Stimulated activated CD4-positive, alpha-beta T cell treated with anti-CD3 and anti-CD28 coated beads, TNF-alpha, amount 100 ng/mL, for 24 hours (primary cell): ENCODE measurements around the gene EXT2.

ENCODE experiments used
- DNase-seq, 3 experiments: peaks; one replicate each; pipeline ENCODE4 v3.0.0-alpha.2; 2020; ENCODE audit warnings: low read depth in 3 of 3

The EXT2 gene

DNA sequence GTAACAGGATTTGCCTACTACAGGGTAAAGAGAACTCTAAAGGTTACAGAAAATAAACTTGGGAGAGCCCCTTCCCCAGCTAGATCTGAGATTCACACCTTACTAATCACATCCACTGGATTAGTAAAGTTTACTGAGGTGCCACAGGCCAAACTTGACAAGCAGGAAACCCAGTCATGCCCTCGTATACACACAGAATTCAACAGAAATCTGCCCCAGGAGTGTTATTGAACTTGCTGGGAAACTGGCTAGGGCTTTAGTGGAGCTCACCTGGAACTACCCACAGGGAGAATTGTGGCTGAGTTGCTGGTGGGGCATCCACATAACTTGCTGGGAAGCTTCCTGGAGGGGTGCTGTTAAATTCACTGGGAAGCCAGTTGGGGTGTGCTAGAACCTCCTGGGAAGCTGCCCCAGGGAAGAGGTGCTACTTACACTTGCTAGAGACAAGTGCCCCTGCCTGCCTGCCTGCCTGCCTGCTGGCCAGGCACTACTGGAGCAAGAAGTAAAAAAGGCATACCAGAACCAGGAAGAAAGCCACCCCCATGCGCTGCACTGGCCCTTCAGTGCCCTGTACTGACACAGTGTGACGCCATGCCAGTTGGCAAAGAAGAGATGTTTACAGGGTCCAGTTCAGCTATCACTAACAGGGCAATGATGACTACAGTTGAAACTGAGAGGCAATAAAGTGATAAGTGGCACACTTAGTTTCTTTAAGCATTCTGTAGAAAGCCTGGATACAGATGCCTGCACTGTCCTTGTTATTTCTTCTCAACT is 108.0 kb downstream of the EXT2 start:
- DNase-seq = no peak

DNA sequence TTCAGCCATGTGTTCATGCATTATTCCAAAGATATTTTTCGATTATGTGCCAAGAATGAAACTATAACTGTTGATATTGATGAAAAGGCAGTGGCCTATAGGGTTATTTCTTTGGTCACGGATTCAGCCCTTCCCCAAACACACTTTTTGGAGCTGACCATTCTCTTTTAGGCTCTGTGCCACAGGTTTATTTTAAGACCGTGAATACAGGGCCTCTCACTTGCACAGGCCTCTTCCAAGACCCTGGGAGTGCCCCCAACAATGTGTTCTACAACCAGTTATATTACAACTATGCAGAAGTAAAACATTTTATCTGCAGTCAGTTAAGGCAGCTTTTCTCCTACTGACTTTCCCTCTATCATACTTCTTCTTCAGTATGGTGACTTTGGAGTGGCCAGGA is 109.9 kb downstream of the EXT2 start:
- DNase-seq = no peak

DNA sequence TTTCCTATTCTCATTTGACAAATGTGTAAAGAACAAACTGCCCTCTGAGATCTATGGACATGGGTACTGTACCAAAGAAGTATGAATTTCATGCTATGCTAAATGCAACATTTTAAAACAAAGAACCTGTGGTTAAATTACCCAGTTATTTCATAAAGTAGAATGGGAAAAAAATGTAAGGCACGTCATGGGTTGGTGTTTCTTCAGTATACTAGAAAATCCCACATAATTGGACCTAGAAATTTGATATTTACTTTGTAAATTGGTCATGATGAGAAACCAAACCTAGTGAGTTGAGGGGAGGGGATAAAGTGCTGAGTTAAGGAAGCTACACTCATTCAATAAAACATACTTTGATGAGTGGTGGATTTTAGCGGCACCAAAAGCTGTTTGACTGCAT is 110.4 kb downstream of the EXT2 start:
- no peak for DNase-seq

DNA sequence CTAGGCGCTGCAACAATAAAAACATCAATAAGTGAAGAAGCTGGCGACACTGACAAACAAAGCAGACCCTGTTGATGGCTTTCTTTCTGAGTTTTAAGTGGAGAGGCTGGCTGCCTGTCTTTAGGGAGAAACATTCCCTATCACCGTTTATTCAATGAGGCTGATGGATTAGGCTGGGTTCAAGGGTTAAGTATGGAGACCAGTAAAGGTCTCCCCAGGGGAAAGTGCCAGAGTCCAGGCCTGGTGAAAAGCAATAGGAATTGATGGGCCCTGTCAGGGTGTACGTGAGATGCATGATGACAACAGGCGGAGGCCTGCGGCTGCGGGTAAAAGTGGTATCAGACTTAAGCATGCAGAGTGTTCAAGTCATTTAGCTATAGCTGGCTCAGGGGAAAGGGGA is 111.8 kb downstream of the EXT2 start:
- no peak for DNase-seq

DNA sequence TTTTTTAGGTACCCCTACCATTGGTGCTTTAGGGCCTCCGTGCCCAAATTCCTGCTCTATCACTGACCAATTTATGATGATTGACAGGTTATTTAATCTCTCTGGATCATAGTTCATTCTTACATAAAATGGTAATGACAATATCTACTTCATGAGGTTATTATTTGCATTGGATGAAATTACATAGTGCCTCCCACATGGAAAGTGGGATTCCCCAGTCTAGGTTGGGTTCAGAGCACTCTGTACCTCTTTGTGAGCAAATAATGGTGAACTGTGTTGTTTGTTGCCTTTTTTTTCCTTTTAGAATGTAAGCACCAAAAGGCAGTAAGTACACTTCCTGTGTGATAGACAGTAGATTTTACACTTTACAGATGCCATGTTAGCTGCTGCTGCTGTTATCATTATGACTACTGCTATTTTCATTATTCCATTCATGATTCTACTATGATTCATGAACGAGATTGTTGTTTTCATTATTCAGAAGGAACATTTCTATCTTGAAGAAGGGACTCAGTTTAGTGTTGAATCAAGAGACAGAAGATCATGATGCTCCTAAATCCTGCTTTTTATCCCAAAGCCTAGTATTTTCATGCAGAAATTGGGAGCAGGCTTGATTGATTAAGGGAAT is 113.6 kb downstream of the EXT2 start:
- DNase-seq = no peak

DNA sequence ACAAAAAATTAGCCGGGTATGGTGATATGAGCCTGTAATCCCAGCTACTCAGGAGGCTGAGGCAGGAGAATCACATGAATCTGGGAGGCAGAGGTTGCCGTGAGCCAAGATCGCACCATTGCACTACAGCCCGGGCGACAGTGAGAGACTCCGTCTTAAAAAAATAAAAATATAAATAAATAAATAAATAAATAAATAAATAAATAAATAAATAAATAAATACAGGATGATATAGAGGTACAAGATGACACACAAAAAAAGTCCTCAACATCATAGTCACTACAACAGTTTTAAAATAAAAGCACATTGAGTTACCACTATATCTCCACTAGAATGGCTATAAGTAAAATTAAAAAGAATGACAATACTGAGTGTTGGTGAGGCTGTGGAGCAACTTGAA is 116.7 kb downstream of the EXT2 start:
- DNase-seq = no peak

DNA sequence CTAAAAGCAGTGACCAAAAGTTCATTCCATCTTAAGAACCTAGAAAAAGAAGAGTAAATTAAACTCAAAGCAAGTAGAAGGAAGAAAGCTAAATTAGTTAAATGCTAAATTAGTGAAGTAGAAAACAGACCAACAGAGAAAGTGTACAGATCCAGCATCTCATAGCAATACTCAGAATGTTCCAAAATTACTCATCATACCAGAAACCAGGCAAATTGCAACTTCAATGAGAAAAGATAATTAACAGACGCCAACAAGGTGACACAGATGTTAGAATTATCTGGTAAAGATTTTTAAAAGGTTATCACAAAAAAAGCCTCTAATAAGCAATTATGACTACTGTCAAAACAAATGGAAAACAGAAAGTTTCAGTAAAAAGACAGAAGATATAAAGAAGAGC is 117.7 kb downstream of the EXT2 start:
- no peak for DNase-seq

DNA sequence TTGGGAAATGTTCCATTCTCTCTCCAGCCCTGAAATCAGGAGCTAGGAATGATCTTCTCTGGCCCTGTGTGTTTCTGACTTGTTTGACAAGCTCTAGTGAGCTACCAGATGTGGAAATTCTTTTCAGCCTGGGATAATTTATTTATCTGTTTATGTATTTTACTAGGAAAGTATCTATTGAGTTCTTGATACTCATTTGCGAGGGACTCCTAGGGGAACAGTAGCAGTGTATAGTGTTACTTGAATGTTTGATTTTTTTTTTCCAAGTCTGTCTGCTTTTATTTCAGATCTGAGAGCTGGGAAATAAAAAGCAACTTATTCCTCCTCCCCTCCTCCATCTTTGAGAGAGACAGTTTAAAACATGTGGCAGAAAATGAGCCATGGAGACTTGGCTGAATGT is 122.0 kb downstream of the EXT2 start:
- DNase-seq = no peak

DNA sequence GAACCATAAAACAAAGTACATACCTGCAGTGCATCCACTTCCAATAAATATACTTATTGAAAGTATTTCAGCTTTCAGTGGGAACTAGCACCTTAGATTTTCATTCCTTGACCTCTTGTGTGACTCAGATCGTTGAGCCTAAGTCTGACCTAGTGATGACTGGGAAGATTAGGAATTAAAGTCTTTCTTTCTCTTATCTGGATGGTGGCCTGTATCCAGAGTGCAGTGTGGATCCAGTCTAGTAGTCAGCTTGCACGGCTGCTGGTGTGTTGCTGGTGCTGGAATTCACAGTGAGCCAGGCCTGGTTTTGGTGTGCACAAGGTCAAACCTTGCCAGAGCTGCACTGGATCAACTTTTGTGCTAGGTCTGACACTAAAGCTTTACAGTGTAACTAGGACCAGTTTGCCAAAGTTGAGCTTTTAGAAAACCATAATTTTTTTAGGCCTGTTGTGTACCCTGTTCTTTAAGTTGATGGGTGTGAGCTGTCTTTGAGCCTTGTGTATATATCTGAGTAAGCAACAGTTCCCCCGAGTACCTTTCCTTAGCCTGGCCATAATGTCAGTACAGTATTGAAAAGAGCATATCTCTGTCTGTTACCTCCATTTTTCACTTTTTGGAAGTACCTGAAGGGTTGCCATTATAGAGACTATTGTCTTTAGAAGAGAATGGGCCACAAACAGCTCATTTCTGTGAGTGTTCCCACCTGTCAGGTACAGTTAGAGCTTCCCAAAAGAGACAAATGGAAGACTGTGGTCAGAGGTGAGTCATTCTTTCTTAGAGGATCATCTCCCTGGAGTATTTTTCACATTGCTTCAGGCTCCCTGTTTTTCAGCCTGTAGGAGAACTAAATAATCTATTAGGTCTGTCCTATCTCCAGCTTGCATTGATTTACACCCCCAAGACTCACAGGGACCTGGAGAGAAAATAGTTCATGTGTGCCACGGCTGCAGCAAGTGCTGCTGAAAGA is 124.6 kb downstream of the EXT2 start:
- DNase-seq = no peak

DNA sequence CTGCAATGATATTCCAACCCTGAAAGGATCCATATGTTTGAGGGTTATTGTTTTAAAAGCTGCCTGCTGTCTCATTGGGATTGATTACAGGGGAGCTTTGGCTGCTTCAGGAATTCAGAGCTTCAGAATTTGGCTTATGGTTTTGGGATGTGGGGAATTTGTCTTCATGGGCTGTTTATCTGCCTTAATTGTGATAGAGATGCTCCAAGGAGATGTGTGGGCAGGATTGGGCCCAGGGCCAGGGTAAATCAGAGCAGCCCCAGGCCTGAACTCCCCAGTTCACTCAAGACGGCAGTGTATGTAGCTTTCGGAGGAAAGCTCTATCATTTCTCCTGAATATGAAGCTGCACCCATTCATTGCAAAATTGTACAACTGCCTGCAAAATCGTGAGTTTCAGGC is 126.0 kb downstream of the EXT2 start:
- DNase-seq = no peak

DNA sequence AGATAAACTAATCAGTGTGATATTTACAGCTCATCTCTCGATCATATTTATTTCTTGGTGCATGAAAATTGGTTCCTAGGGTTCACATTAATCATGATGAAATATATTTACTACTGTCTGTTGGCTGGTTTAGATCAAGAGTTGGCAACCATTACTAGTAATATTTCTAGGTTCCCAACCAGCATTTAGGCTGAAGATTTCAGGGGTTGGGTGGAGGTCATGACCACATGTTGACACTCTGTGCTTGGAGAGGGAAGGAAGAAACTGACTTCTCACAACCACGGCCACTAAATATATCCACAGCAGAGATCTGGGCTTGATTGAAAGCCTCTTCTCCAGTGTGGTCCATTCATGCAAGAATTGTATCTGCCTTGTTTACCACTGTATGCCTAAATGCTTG is 126.5 kb downstream of the EXT2 start:
- no peak for DNase-seq

DNA sequence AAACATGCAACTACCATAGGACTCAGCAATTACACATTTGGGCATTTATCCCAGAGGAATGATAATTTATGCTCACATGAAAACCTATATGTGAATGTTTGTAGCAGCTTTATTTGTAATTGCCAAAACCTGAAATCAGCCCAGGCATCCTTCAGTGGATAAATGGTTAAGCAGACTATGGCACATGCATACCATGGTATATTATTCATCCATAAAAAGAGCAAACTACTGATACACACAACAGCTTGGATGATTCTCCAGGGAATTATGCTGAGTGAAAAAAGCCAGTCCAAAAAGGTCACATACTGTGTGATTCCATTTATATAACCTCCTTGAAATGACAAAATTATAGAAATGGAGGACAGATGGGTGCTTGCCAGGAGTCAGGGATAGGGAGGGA is 127.8 kb downstream of the EXT2 start:
- DNase-seq = no peak

DNA sequence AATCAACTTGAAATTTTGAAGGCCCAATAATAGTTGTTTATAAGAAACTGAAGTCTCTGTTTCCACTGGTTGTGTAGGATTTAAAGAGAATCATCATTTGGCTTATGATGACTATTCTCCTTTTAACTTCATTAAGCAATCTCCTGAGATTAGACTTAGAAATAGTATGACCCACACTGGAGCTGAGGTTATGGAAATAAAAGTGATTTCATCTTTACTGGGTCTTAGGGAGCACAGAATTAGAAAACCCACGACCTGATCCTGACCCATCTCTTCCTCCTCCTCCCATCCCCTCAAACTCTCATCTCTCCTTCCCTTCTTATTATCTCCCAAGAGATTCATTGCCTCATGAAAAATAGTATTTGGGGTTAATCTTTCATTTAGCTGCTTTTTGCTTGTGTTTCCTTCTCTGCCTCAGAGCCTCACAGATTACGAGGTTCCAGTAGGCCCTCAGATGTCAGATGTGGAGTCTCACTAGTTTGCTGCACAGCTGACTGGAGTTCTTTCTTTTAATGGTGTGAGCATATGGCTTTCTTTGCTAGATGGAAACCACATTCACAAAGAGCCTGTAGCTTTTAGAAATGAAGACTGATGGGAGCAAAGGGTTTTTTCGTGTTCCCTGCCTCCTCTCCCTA is 129.5 kb downstream of the EXT2 start:
- no peak for DNase-seq

DNA sequence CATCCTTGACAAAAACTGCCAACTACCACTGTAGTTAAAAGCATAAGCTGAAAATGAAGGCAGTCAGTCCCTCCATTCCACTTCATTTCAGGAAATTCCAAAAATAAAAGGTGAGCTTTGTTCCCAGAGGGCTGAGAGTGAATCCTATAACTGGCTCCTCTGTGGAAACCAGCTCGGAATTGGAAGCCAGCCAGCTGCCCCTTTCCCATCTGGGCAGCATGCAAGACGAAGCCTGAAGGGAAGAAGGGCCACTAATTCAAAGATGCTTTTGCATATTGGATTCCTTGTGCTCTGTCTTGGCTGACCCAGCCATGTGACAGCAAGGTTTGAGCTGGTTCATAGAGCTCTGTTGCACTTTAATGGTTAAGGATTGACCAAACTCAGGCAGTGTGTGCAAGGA is 131.0 kb downstream of the EXT2 start:
- DNase-seq = no peak

DNA sequence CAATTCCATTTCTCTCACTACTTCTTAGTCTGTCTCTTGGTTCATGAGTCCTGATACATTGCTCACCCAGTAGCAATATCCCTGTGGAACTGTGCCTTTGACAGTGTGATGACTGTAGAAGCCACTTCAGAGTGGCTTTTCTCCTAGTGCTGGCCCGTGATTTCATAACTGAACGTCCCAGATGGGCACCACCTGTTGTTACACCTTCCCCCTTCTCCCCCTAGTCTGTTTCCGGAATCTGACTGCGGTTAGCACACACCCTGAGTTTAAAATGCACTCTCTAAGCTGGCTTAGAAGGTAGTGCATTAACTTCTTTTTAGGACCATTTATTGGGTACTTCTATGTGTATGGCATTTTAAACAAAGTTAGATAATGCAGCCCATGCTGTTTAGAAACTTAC is 131.5 kb downstream of the EXT2 start:
- no peak for DNase-seq

DNA sequence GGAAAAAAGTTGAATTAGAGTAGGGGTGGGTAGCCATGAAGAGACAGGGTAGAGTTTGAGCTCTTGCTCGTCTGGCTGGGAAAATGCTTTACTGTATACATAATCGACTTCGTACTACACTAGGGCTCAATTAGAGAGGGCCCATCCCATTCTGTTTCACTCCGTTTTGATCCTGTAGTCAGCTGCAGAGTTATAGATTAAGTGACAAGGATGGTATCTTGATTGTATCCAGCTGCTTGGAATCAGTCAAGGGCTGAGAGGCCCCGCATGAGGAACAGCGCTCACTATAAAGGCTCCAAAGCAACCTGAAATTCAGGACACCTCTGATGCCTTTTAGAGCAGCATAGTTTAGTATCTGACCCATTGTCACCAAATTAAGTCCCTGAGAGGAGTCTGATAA is 132.9 kb downstream of the EXT2 start:
- no peak for DNase-seq

DNA sequence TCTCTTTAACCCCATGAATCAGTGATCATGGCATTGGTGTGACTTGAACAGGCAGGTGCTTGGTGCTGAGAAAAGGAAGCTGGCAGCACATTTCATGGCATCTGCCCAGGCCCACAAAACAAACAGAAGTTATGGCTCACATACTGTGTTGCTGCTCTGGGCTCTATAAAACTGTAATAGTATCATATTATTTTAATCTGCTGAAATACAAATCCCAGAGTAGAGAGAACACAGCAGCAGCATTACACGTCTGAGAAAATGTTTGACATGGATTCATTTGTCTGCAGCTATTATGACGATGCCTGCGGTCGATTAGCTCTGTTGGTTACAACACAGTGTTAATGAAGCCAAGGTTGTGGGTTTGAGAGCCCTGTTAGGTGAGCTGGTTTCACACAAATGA is 133.6 kb downstream of the EXT2 start:
- DNase-seq = no peak

DNA sequence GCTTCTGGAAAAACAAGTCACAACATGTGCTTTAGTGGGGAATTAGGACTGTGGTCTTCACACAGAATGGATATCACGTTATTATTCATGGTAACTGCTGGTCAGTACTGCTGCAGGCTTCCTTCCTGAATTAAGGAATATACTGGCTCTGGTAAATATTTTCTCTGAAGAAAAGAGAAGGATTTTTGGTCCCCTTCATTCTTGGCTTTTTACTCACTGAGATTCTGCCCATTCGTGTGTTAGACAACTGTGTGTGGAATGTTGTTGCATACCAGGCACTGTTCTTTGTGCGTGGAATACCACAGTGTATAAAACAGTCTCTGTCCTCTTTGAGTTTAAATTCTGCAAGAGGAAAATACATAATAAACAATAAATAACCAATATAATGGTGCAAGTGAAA is 134.1 kb downstream of the EXT2 start:
- DNase-seq = no peak

DNA sequence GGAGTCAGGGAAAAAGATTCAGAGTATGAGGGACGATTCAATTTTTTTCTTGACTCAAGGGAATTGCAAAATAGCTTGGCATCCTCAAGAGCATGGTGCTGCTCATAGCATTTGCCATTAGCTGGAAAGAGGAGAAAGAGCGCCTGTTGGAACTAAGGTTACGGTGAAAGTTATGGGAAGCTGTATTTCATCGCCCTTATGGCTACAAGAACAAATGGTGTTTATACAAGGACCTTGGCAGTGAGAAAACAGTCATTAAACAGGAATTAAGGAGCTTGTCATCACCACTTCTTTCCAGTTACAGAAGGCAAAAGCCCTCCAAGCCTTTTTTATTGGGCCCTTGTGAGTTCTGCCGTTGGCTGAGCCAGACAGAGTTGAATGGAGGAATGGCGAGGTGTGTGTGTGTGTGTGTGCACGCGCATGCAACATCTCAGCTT is 140.3 kb downstream of the EXT2 start:
- DNase-seq = no peak

DNA sequence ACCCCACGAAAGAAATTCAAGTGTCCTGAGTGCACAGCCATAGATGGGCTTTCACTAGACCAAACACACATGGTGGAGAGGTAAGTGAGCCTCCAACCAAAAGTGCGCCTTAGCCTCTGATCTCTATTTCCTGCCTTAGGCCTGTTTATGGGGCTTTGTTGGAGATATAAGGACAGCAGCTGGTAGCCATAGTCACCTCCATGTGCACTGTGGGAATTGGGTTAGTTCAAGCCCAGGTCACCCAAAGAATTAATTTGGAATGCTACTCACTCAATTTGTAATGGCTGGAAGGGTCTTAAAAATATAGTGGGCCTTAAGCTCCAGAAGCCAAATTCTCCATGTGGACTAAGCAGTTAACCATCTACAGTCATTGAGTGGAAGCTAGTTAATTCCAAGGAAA is 140.8 kb downstream of the EXT2 start:
- DNase-seq = no peak

DNA sequence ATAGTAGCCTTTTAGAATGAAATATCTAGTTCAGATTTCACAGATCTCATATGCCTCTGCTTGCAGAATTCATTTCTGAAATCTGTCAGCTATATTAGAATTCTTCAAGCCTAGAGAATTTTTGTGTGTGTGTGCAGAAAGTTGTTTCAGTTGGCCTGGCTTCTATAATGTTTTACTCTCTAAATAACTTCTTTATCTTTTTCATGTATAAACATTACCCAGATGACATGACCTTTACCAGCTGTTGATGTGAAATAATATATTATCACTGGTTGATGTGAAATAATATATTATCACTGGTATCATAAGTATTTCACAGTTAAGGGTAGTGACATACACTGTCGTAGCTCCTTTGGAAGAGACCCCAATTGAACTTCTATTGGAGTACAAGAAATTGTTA is 141.7 kb downstream of the EXT2 start:
- no peak for DNase-seq

DNA sequence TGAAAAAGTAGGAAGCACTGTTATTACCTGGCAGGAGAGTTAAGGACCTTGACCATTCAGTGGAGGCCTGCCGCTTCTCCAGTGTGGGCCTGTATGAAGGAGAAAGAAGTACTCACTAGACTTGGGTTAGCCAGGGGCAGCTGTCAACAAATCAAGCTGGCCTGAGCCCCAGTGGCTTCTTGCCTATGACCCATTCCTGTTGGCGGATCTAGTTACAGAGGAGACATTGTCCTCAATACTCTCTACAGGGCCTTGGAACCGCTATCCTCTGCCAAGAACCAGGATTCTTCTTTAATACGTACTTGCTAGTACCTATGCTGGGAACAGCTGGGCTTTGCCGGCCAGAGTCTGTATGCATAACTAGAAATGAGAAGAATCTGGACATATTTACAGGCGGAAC is 146.4 kb downstream of the EXT2 start:
- no peak for DNase-seq
